GM18861 (cell line): ENCODE results near the gene PLEKHS1.
A peak's percentile ranks its signal among the peaks of the same experiment; 100 is the strongest.

ENCODE experiments used
- ATAC-seq: cut with Tn5 transposase; IDR thresholded peaks from one replicate; pipeline ENCODE4 v1.9.1; 2021; ENCODE audit not compliant: unreplicated experiment

Gene PLEKHS1

GRCh38 chr10:113751181-113751732 is at the start of gene PLEKHS1:
TSS of gene PLEKHS1 (plus strand) at chr10:113751682. CDS start at chr10:113755278, 3,596 bp downstream.
- ATAC-seq = no peak

DNA sequence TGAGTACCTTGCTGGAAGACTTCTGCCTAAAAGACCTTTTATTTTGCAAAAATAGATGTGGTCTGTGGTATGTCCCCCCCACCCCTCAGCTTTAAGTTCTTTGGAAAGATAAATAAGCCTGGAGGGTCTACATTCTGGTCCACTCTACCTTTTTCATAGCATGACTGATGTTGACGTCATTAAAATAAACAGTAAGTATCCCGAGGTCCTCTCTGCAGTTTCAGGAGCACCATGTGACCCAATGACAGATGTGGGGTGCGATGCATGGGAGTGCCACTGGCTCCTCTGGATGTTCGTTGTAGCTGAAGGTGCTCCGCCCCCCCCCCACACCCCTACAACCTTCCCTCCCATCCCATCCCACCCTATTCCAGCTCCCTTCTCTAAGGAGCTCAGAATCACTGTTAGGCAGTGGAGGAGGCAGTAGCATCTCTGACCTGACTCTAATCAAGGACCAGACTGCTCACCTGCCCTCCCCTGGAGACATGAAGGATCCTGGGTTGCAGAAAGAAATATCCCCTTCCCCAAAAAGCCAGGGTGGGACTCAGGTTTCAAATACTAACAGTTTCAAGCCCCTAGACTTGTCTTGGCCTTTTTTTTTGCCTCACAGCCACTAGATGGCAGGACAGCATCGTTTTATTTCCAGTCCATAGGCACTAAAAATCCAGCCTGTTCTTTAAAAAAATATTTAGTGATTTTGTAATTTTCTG is 46.7 kb upstream of the PLEKHS1 start:
- ATAC-seq = no peak

DNA sequence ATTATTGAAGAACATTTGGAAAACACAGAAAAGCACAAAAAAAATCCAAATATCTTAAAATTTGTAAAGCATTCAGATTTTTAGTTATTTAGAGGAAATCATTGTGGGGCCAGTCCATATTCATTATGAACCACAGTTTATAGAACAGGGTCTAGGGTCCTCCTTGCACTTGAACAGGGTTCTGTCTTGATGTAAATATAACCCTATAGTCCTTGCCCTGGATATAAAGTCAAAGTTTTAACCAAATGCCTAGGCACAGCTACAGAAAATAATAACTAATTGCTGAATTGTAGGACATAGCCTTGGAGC is 46.2 kb upstream of the PLEKHS1 start:
- no peak for ATAC-seq

DNA sequence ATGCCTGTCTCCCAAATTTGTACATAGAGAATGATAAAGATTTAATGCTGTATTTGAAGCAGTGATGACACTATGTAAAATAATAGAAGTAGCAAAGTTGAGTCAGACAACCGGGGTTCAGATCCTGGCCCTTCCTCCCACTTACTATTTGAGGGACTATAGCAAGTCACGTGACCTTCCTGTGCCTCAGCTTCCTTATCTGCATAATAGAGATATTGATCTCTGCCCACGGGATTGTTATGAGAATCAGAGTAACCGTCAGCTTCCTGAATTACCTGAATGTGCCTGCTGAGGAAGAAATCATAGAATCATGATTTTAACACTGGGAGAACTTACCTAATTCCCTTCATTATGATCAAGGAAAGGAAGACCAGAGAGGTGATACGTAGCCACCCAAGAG is 44.9 kb upstream of the PLEKHS1 start:
- ATAC-seq = no peak

DNA sequence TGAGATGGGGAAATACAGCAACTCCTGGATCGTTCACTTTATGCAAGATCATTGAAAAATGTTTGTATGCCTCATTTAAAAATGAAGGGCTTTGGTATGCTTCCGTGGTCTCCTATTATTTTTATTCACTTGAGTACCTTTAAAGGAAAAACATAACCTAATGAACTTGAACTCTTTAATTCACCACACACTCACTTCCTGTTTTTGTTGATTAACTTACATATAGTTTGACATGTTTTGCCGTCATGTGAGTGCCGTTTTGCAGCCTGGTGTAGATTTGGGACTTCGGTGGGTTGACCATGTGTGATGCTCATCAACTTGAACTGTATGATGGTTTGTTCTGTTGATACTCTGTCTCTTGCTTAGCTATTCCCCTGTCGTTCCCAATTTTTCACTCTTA is 42.8 kb upstream of the PLEKHS1 start:
- ATAC-seq = no peak

DNA sequence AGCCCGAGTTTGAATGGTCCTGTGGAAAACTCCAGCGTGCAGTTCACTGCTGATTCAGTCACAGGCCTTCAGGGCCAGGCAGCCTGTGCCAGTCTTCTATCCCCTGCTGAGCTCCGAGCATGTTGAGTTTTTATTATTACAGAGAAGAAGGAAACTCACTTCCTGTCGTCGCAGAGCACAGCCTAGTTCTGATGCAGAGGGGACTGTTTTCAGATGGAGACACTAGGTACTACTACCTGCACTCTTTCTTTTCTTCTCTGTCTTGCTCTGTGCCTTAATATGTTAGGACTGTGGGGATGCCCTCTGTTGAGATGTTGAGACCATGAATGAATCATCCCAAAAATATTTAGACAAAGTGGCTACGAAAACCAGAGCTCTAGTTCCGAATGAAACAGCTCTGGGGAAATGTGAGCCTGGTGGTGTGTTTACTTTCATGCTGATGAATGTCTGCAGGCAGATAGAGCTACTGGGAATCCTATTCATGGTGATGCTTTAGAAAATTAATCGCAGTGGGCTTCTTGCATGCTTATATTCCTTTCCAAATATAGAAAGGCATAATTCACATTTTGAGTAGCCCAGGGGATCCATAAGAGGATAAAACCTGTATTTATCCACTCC is 42.2 kb upstream of the PLEKHS1 start:
- ATAC-seq = no peak

- ATAC-seq = no peak
Observed at GRCh38 chr10:113711142-113711541, 40.3 kb upstream of the PLEKHS1 start.

DNA sequence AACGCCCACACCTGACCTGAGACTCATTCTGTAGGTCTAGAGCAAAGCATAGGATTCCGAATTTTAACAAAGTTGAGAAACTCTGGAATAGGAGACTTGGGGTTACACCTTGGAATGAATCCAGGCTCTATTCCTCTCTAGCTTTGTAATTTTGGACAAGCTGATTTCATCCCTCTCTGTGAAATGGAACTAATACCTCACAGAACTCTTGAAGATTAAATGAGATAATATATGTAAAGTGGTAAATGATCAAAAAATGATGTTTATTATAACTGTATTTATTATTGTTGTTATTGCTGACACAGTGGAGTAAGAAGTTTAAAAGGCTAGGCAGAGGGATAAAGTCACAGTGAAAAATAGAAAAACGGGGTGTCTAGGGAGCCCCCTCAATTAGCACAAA is 39.5 kb upstream of the PLEKHS1 start:
- ATAC-seq = no peak

- no peak for ATAC-seq
Observed at GRCh38 chr10:113712755-113713639, 38.5 kb upstream of the PLEKHS1 start.

DNA sequence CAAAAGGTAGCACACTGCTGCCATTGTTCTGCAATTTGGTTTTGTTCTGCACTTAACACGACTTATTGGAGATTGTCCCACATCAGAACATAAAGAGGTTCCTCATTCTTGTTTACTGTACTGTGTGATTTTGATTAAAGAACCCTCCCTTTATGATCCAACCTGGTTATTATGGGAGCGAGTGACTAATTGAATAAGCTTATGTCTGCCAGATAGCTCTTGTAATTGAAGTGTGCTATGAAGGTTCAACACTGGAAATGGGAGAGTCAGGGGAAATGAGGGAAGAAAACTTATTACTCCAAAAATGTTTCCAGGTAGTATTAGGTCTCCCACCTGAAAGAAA is 37.9 kb upstream of the PLEKHS1 start:
- ATAC-seq = no peak

GRCh38 chr10:113716109-113716910 is 35.2 kb upstream of the PLEKHS1 start:
- ATAC-seq = no peak

- ATAC-seq = no peak
Observed at GRCh38 chr10:113718969-113719822, 32.3 kb upstream of the PLEKHS1 start.

DNA sequence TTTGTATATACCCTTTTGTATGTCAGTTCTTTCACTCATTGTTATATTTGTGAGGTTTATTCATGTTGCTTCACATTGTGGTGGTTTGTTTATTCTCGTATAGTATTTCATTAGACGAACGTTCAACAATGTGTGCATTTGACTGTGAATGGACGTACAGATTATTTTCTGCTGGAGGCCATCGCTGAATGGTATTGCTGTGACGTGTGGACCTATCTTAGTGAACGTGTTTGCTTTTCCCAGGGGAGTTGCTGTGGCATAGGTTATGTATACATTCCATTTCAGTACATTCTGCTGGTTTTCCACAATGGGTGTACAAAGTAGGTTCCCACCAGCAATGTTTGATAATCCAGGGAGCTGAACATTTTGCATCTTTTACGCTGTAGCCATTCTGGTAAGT is 31.1 kb upstream of the PLEKHS1 start:
- no peak for ATAC-seq

- no peak for ATAC-seq
Observed at GRCh38 chr10:113732160-113732881, 19.2 kb upstream of the PLEKHS1 start.

DNA sequence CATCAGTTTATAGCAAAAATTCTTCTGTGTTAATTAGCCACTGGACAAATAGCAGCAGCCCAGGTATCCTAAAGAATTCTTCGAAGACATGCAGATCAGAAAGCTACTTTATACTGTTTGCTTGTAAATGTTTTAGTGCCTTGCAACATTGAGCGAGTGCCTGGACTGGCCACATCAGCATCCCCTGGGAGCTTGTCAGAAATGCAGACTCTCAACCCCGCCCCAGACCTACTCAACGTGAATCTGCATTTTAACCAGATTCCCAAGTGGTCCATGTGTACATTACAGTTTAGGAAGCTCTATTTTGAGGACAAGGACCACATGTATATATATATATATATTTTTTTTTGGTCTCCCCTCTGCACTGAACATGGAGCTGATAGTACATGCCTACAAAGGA is 18.5 kb upstream of the PLEKHS1 start:
- no peak for ATAC-seq

DNA sequence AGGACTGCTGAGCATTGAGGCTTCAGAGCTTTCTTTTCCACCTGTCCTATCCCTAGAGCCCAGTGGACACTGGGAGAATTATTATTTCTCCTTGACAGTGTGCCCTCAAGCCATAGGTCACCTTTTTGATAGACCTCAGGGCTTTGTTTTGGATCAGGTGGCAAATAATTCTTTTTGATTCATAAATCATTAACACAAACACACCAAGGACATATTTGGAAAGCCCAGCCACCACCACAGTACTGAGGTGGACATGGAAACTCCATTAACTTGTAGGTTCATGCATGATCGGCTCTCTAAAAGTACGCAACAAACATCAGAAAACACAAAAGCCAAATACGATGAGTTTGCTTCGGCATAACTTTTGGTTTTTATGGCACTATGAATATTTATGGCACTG is 17.8 kb upstream of the PLEKHS1 start:
- no peak for ATAC-seq

- ATAC-seq = peak; percentile 93
Observed at GRCh38 chr10:113735913-113736312, 15.6 kb upstream of the PLEKHS1 start.

DNA sequence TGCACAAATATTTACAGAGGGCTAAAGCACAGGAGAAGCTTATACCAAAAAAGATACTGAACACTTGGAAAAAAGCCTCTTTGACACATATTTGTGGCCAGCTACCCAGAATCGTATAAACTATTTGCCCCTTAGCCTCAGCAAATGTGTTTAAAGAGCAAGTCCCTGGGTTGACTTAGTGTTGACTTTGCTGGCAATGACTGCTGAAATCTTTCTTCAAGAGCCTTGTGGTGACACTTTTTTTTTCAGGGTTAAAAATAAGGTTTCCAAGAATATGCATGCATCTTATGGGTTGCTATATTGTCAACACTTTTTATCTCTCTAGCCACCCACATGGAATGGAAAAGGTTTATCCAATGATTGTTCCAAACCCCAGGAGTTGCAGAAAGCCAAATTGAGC is 14.9 kb upstream of the PLEKHS1 start:
- no peak for ATAC-seq

- no peak for ATAC-seq
Observed at GRCh38 chr10:113739031-113739430, 12.5 kb upstream of the PLEKHS1 start.
